Epithelial cell of esophagus (primary cell): ENCODE data around the gene FAM171A2.

Experiments
- DNase-seq: peaks from one replicate; pipeline ENCODE4 v3.0.0; 2010; ENCODE audit warnings: low read depth
- H3K4me3 ChIP-seq: 2 replicates; pipeline ENCODE4 v1.5.1; 2011; ENCODE audit warnings: mild to moderate bottlenecking, low read length, control low read depth
- TF ChIP-seq, protein P1 (sequence below): IDR thresholded peaks from 2 replicates; pipeline ENCODE4 v1.5.1; 2011; ENCODE audit warnings: low read depth, mild to moderate bottlenecking, low read length, control low read depth, inconsistent platforms; ENCODE audit not compliant: insufficient read depth; ENCODE audit errors: missing control alignments

The FAM171A2 gene

DNA sequence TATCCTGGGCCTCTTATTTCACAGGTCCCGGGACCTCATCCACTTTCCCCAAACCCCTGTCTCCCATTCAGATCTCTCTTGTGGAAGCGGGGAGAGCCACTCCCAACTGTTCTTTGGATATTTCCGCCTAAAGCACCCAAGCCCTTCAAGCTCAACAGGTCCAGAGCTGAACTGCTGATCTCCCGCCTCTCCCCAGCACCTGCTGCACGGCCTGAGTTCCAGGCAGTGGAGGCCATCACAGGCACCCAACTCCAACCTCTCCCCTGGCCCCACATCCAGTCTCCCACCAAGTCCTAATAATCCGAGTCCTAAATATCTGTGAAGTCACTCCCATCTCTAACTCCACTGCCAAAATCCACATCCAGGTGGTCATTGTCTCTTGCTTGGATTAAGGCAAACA lies 19.3 kb upstream of the FAM171A2 start:
- H3K4me3 ChIP-seq, result no peak overlapping the region
- TF ChIP-seq, protein P1, sequence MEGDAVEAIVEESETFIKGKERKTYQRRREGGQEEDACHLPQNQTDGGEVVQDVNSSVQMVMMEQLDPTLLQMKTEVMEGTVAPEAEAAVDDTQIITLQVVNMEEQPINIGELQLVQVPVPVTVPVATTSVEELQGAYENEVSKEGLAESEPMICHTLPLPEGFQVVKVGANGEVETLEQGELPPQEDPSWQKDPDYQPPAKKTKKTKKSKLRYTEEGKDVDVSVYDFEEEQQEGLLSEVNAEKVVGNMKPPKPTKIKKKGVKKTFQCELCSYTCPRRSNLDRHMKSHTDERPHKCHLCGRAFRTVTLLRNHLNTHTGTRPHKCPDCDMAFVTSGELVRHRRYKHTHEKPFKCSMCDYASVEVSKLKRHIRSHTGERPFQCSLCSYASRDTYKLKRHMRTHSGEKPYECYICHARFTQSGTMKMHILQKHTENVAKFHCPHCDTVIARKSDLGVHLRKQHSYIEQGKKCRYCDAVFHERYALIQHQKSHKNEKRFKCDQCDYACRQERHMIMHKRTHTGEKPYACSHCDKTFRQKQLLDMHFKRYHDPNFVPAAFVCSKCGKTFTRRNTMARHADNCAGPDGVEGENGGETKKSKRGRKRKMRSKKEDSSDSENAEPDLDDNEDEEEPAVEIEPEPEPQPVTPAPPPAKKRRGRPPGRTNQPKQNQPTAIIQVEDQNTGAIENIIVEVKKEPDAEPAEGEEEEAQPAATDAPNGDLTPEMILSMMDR, result no peak
- DNase-seq, result no peak

DNA sequence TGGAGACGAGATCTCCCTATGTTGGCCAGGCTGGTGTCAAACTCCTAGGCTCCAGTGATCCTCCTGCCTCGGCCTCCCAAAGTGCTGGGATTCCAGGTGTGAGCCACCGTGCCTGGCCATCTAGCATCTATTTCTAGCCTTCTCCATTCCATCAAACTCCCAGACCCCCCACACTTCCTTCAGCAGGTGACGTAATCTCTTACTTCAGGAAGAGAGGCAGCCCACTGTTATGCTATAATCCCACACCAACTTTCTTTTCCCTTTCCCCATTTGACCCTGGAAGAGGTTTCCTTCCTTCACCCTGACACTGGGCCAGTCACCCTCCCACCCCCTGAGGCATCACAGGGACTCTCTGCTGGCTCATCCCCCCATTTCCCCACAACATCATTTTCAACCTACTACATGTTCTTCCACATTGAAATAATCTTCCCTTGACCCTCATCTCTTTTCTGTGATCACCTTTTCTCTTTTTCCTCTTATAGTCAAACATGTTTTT lies 18.2 kb upstream of the FAM171A2 start:
- DNase-seq, result no peak
- TF ChIP-seq, protein P1, result no peak
- H3K4me3 ChIP-seq, result no peak overlapping the region

DNA sequence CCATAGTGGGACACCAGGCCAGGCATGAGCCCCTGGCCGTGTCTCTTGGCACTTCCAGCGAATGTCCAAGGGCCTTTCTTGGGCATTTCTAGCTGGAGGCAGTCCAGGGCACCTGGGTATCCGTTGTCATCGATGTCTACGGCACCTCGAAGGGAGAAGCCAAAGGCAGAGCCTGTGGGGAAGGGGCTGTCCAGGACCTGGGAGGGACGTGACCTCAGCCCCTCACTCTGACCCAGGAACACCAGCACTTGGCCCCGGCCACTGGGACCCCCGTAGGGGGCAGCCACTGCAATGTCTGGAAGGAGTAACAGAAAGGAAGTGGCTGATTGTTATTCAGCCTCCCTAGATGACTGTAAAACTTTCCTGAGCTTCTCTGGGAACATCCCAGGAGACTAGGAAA lies 17.1 kb upstream of the FAM171A2 start:
- H3K4me3 ChIP-seq, result no peak overlapping the region
- no peak for DNase-seq
- TF ChIP-seq, protein P1, result no peak

DNA sequence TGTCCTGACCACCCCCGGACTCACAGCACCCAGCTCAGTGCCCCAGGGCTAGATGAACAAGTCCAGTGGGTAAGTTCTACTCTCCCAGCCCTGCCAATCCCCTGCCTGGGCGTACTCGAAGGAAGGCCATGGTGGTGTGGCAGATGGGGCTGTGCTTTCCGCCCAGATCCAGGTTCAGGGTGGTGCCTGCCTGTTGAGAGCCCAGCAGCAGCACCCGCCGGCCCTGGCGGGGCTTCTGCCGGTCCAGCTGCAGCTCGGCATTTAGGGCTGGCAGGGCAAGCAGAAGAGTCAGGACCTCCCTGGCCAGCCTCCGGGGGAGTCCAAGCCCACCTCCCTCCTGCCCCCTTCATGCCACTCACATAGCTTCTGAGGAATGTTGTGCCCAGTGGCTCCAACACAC lies 16.2 kb upstream of the FAM171A2 start:
- DNase-seq, result no peak
- no peak overlapping the region for H3K4me3 ChIP-seq
- TF ChIP-seq, protein P1, result no peak

DNA sequence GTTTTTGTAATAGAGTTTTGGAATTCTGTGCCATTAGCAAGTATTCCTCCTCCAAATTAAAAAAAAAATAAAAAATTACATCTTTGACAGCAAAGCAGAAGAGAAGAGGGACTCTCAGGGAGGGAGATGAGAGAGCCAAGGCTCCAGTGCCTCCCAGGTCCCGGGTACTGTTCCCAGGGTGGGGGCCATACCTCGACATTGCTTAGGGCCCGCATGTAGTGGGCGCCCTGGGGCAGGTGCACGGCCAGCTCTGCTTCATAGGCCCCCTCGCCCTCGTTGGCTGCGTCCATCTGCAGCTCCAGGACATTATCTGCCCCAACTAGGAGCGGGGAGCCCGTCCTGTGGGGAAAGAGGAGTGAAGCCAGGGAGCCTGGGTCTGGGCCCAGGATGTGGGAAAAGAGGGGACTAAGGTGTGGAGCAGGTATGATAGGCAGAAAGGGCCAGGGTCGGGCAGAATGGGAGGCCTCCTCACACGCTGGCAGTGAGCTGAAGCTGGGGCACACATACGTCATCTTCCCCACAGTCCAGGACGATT lies 14.6 kb upstream of the FAM171A2 start:
- no peak for DNase-seq
- TF ChIP-seq, protein P1, result no peak
- no peak overlapping the region for H3K4me3 ChIP-seq

DNA sequence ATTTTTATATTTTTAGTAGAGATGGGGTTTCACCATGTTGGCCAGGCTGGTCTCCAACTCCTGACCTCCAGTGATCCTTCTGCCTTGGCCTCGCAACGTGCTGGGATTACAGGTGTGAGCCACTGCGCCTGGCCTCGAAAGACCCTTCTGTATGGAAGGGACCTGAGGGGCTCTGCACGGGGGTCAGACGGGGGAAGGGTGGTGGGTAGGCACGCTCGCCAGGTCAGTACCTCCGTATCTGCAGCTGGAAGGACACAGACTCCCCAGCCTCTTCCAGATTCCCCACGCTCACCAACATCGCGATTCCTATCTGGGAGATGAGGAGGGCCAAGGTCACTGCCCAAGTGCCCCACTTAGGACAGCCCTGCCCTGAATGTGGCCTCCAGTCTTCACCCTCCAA lies 13.1 kb upstream of the FAM171A2 start:
- TF ChIP-seq, protein P1, result no peak

DNA sequence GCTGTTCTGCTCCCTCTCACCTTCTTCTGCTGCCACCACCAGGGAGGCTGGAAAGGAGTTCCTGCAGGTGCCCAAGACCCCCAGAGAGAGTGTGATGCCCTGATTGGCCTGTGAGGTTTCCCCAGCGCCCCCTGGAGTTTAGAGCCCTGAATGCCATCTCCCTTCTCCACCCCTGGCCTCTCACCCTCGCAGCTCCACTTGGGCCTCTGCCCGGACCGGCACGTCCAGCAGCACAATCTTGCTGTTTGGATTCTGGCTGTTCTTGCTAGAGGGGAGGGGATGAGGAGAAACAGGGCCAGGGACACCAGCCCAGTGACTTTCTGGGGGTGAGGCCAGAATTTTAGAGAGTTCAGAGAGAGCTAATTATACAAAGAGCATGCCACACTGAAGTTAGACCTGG lies 12.5 kb upstream of the FAM171A2 start:
- DNase-seq, result no peak
- TF ChIP-seq, protein P1, result peak; percentile 44
- no peak overlapping the region for H3K4me3 ChIP-seq

More for the DNA sequence above, 13.1 kb upstream of the FAM171A2 start:
- no peak for DNase-seq
- no peak overlapping the region for H3K4me3 ChIP-seq
